ENCODE measurements around the gene MEIOSIN. TPM values are rescaled to one million over a fixed set of nuclear protein-coding genes. Genes with fewer than 3 reads are reported as not detected.

The MEIOSIN gene
- total RNA-seq, 5 donors from 2014 or later (not counting 1 experiment from before 2014, with no cell fraction given), result not detected

GRCh38 chr19:45711851-45712698, 21.2 kb upstream of the MEIOSIN start:
- Histone ChIP-seq H3K27me3 (replicated peaks in 1 of 2; ENCODE audit: control insufficient read depth in 2 of 2, extremely low read depth in 1 of 2, insufficient read depth in 2 of 2, low read length in 1 of 2) (no peaks in the 10 kb centered on the region), H3K36me3 (ENCODE audit: control insufficient read depth in 2 of 2, extremely low read depth in 1 of 2, insufficient read depth in 1 of 2, low read length in 1 of 2) (peaks cover 19 to 31% of the 10 kb centered on the region in 2 donors), H3K9me3 (no peaks in the 10 kb centered on the region), H3K4me3 (ENCODE audit: control insufficient read depth in 1 of 2, extremely low read depth in 1 of 2, low read length in 1 of 2) (no peak overlapping the region), H3K27ac (ENCODE audit: low read length) (no peak overlapping the region), H3K4me1 (ENCODE audit: control insufficient read depth in 1 of 2, extremely low read depth in 1 of 2, insufficient read depth in 2 of 2, low read length in 2 of 2) (peaks cover 6 to 20% of the 10 kb centered on the region in 2 experiments)
- POLR2A ChIA-PET, result no interaction called here
- Mint-ChIP-seq H3K9me3 (no peaks in the 10 kb centered on the region), H3K4me3 (no peak overlapping the region), H3K27me3 (no peaks in the 10 kb centered on the region), H3K4me1 (peaks cover 36 to 42% (median 37%) of the 10 kb centered on the region in 3 donors), H3K36me3 (peaks cover 14% of the 10 kb centered on the region), H3K27ac (no peak overlapping the region)
- 97% methylated on average over 73 of the region's 76 CpGs for WGBS (ENCODE audit: insufficient coverage)
- DNase-seq (no peak), ATAC-seq (replicated peaks in 1 of 4) (no peak)
- CTCF ChIA-PET, result no interaction called here

DNA sequence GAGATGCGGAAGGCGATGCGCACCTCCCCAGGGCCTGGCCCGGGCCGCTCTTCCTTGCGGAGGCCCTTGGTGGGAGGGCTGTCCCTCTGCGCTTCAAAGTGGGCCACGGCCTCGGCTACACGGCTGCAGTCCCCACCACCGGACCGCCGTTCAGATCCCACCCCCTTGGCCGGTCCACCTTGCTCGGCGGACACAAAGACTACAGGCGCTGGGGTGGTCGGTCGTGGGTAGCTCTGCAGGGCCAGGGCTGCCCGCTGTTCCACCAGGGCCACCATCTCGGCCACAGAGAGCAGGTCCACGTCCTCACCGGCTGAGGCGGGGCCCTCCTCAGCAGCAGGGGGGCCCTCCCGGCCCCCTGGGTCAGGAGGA, 20.6 kb upstream of the MEIOSIN start:
- no peaks in the 10 kb centered on the region for H3K9me3 ChIP-seq
- no peak overlapping the region for H3K4me3 ChIP-seq (ENCODE audit: control insufficient read depth in 1 of 2, extremely low read depth in 1 of 2, low read length in 1 of 2)
- H3K36me3 Mint-ChIP-seq, result peaks cover 14% of the 10 kb centered on the region
- H3K4me1 Mint-ChIP-seq, result peaks cover 41 to 47% (median 42%) of the 10 kb centered on the region in 3 donors
- no peak overlapping the region for H3K4me3 Mint-ChIP-seq
- H3K27ac Mint-ChIP-seq, result no peak overlapping the region
- no peaks in the 10 kb centered on the region for H3K9me3 Mint-ChIP-seq
- CTCF ChIA-PET, result no interaction called here
- no peak for DNase-seq
- H3K4me1 ChIP-seq (ENCODE audit: control insufficient read depth in 1 of 2, extremely low read depth in 1 of 2, insufficient read depth in 2 of 2, low read length in 2 of 2), result peaks cover 7 to 22% of the 10 kb centered on the region in 2 experiments
- POLR2A ChIA-PET, result no interaction called here
- peaks cover 19 to 31% of the 10 kb centered on the region in 2 donors for H3K36me3 ChIP-seq (ENCODE audit: control insufficient read depth in 2 of 2, extremely low read depth in 1 of 2, insufficient read depth in 1 of 2, low read length in 1 of 2)
- no peaks in the 10 kb centered on the region for H3K27me3 ChIP-seq (replicated peaks in 1 of 2; ENCODE audit: control insufficient read depth in 2 of 2, extremely low read depth in 1 of 2, insufficient read depth in 2 of 2, low read length in 1 of 2)
- H3K27me3 Mint-ChIP-seq, result no peaks in the 10 kb centered on the region
- no peak for ATAC-seq (replicated peaks in 1 of 4)
- no peak overlapping the region for H3K27ac ChIP-seq (ENCODE audit: low read length)
- WGBS (ENCODE audit: insufficient coverage), result 98% methylated on average over 25 of the region's 25 CpGs

- peaks cover 11 to 27% of the 10 kb centered on the region in 2 experiments for H3K4me1 ChIP-seq (ENCODE audit: control insufficient read depth in 1 of 2, extremely low read depth in 1 of 2, insufficient read depth in 2 of 2, low read length in 2 of 2)
- ChIA-PET POLR2A (no interaction called here), CTCF (no interaction called here)
- H3K27ac ChIP-seq (ENCODE audit: low read length), result no peak overlapping the region
- peaks cover 14% of the 10 kb centered on the region for H3K36me3 Mint-ChIP-seq
- no peak for ATAC-seq (replicated peaks in 1 of 4)
- no peak for DNase-seq
- peaks cover 45 to 51% (median 46%) of the 10 kb centered on the region in 3 donors for H3K4me1 Mint-ChIP-seq
- no peaks in the 10 kb centered on the region for H3K9me3 ChIP-seq
- 96% methylated on average over 14 of the region's 15 CpGs for WGBS (ENCODE audit: insufficient coverage)
- H3K4me3 ChIP-seq (ENCODE audit: control insufficient read depth in 1 of 2, extremely low read depth in 1 of 2, low read length in 1 of 2), result no peak overlapping the region
- H3K36me3 ChIP-seq (ENCODE audit: control insufficient read depth in 2 of 2, extremely low read depth in 1 of 2, insufficient read depth in 1 of 2, low read length in 1 of 2), result peaks cover 19 to 31% of the 10 kb centered on the region in 2 donors
- H3K27me3 ChIP-seq (replicated peaks in 1 of 2; ENCODE audit: control insufficient read depth in 2 of 2, extremely low read depth in 1 of 2, insufficient read depth in 2 of 2, low read length in 1 of 2), result no peaks in the 10 kb centered on the region
- no peaks in the 10 kb centered on the region for H3K9me3 Mint-ChIP-seq
- no peaks in the 10 kb centered on the region for H3K27me3 Mint-ChIP-seq
- no peak overlapping the region for H3K4me3 Mint-ChIP-seq
- H3K27ac Mint-ChIP-seq, result no peak overlapping the region
These were observed 20.1 kb upstream of the MEIOSIN start for GRCh38 chr19:45713141-45713540.

DNA sequence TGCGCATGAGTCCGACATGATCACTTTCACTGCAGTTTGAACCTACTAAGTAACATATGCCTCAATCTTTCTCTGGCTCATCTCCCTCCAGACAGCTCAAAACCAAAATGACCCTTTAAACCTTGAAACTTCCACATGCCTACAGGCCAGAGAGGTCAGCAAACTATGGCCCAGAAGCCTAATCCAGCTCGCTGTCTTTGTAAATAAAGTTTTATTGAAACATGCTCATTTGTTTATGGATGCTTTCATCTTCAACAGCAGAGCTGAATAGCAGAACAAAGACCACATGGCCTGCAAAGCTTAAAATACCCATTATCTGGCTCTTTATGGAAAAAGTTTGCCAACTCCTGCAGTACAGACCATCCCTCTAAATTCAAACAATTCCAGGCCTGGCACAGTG, 18.1 kb upstream of the MEIOSIN start:
- H3K36me3 Mint-ChIP-seq, result peaks cover 16% of the 10 kb centered on the region
- CTCF ChIA-PET, result interaction anchor here (0.6 to 3.8 kb wide), 6 partner anchors 15 to 1066 kb away, joined by 4 to 30 read pairs (median 5); partner anchors contain the start of genes FBXO46 (in 1 of the 2), QPCTL (in 1 of the 2), SIX5 (in 1 of the 2) and SNRPD2 (in 1 of the 2)
- no CpG with 5 or more reads among the region's 3 CpGs for WGBS (ENCODE audit: insufficient coverage)

GRCh38 chr19:45716359-45717130, 16.7 kb upstream of the MEIOSIN start:
- no peaks in the 10 kb centered on the region for H3K27me3 ChIP-seq (replicated peaks in 1 of 2; ENCODE audit: control insufficient read depth in 2 of 2, extremely low read depth in 1 of 2, insufficient read depth in 2 of 2, low read length in 1 of 2)
- ChIA-PET CTCF (interaction anchor here (0.5 to 3.8 kb wide), 12 partner anchors 9 to 951 kb away, joined by 3 to 30 read pairs (median 5); partner anchors contain the start of genes QPCTL (in 1 of the 2), SIX5 (in 1 of the 2), SNRPD2 (in 1 of the 2) and SYMPK (in 1 of the 2)), POLR2A (interaction anchor here (0.5 to 0.7 kb wide), 5 partner anchors 11 to 1715 kb away, joined by 3 to 6 read pairs (median 4); no protein-coding TSS in a partner anchor)
- H3K4me1 ChIP-seq (ENCODE audit: control insufficient read depth in 1 of 2, extremely low read depth in 1 of 2, insufficient read depth in 2 of 2, low read length in 2 of 2), result peaks cover 13 to 32% of the 10 kb centered on the region in 2 experiments
- H3K9me3 Mint-ChIP-seq, result no peaks in the 10 kb centered on the region
- peak overlapping the region; percentile 67 for H3K27ac ChIP-seq (ENCODE audit: low read length)
- peak overlapping the region; percentile 98 for H3K27ac Mint-ChIP-seq
- no peaks in the 10 kb centered on the region for H3K9me3 ChIP-seq
- H3K4me3 Mint-ChIP-seq, result peak overlapping the region; percentile 93 to 98 (median 96)
- H3K36me3 ChIP-seq (ENCODE audit: control insufficient read depth in 2 of 2, extremely low read depth in 1 of 2, insufficient read depth in 1 of 2, low read length in 1 of 2), result peaks cover 10 to 27% of the 10 kb centered on the region in 2 donors
- no peaks in the 10 kb centered on the region for H3K27me3 Mint-ChIP-seq
- H3K4me3 ChIP-seq (ENCODE audit: control insufficient read depth in 1 of 2, extremely low read depth in 1 of 2, low read length in 1 of 2), result peak overlapping the region; percentile 73 to 82
- peak in 10 of 35 experiments; percentile 4 to 49 (median 12) for DNase-seq
- WGBS (ENCODE audit: insufficient coverage), result 5% methylated on average over 22 of the region's 24 CpGs
- H3K36me3 Mint-ChIP-seq, result peaks cover 10% of the 10 kb centered on the region
- H3K4me1 Mint-ChIP-seq, result peaks cover 44 to 47% (median 44%) of the 10 kb centered on the region in 3 donors
- ATAC-seq (replicated peaks in 1 of 4), result peak in 1 of 4 experiments; percentile 2

More for the DNA sequence above, 18.1 kb upstream of the MEIOSIN start:
- peaks cover 50 to 58% (median 53%) of the 10 kb centered on the region in 3 donors for H3K4me1 Mint-ChIP-seq
- Histone ChIP-seq H3K27me3 (replicated peaks in 1 of 2; ENCODE audit: control insufficient read depth in 2 of 2, extremely low read depth in 1 of 2, insufficient read depth in 2 of 2, low read length in 1 of 2) (no peaks in the 10 kb centered on the region), H3K27ac (ENCODE audit: low read length) (no peak overlapping the region), H3K4me1 (ENCODE audit: control insufficient read depth in 1 of 2, extremely low read depth in 1 of 2, insufficient read depth in 2 of 2, low read length in 2 of 2) (peaks cover 13 to 34% of the 10 kb centered on the region in 2 experiments), H3K9me3 (no peaks in the 10 kb centered on the region), H3K4me3 (ENCODE audit: control insufficient read depth in 1 of 2, extremely low read depth in 1 of 2, low read length in 1 of 2) (no peak overlapping the region), H3K36me3 (ENCODE audit: control insufficient read depth in 2 of 2, extremely low read depth in 1 of 2, insufficient read depth in 1 of 2, low read length in 1 of 2) (peaks cover 10 to 32% of the 10 kb centered on the region in 2 donors)
- DNase-seq, result no peak
- no peaks in the 10 kb centered on the region for H3K27me3 Mint-ChIP-seq
- ATAC-seq (replicated peaks in 1 of 4), result no peak
- POLR2A ChIA-PET, result no interaction called here
- H3K27ac Mint-ChIP-seq, result peak overlapping the region in 1 of 2 donors; percentile 55
- H3K4me3 Mint-ChIP-seq, result peak overlapping the region in 1 of 3 donors; percentile 98
- no peaks in the 10 kb centered on the region for H3K9me3 Mint-ChIP-seq
